ENCODE data around the gene AIFM1.

The AIFM1 gene

DNA sequence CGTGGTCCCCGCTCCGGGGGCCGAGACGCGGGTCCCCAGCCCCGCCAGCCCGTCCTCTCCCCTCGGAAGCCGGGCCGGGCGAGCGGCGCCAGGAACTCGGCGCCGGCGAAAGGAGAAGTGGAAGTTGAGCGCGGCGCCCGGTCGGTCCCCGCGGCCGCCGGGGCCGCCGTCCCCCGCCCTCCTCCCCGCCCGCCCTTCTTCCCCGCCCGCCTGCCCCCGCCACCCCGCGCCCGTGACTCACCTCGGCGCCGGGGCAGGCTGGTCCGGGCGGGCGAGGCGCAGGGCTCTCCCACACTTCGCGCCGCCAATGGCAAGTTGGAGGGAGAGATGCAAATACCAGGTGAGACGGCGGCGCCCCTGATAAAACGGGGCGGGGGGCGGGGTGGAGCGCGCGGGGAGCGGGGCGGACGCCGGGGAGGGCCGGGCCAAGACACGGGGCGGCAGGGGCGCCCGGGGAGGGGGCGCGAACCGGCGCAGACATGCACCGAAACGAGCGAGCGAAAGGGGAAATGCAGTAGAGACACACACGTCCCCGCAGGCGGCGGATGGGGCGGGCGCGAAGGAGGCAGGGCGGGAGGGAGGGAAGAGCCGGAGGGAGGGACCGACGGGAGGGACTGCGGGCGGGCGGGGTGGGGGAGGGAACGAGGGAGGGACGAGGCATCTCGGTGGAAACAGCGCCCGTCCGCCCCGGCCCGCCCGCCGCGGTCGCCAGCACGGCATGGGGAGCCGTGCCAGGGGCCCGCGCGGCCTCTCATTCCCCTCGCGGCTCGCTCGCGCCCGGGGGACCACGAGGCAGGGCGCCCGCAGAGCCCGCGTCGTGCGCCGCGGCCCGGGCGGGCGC, 55.0 kb downstream of the AIFM1 start, which contains the start of gene ELF4:
Gene ELF4, minus strand, starts transcription at position 119 of the 841 bp plus-strand sequence. CDS start 29,167 bp downstream, outside the sequence.
- intact Hi-C loops (cut with DNase I; ENCODE audit: low total_unique reads): loop anchor here (5.0 kb wide), 1 partner anchor 67 kb away; no protein-coding TSS in a partner anchor
- Histone ChIP-seq H3K9me3 (no peaks in the 10 kb centered on the region), H3K27me3 (no peaks in the 10 kb centered on the region), H3K4me3 (peak within 1 kb of the TSS; percentile 84 to 90), H3K27ac (peak within 1 kb of the TSS; percentile 96 to 98), H3K4me1 (peaks cover 0 to 43% (median 18%) of the 10 kb centered on the region in 4 donors), H3K36me3 (no peaks in the 10 kb centered on the region)
- TF ChIP-seq, protein P1, sequence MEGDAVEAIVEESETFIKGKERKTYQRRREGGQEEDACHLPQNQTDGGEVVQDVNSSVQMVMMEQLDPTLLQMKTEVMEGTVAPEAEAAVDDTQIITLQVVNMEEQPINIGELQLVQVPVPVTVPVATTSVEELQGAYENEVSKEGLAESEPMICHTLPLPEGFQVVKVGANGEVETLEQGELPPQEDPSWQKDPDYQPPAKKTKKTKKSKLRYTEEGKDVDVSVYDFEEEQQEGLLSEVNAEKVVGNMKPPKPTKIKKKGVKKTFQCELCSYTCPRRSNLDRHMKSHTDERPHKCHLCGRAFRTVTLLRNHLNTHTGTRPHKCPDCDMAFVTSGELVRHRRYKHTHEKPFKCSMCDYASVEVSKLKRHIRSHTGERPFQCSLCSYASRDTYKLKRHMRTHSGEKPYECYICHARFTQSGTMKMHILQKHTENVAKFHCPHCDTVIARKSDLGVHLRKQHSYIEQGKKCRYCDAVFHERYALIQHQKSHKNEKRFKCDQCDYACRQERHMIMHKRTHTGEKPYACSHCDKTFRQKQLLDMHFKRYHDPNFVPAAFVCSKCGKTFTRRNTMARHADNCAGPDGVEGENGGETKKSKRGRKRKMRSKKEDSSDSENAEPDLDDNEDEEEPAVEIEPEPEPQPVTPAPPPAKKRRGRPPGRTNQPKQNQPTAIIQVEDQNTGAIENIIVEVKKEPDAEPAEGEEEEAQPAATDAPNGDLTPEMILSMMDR (IDR thresholded peaks at IDR 0.05): no peak
- peak in 1 of 2 donors; percentile 71 for DNase-seq

DNA sequence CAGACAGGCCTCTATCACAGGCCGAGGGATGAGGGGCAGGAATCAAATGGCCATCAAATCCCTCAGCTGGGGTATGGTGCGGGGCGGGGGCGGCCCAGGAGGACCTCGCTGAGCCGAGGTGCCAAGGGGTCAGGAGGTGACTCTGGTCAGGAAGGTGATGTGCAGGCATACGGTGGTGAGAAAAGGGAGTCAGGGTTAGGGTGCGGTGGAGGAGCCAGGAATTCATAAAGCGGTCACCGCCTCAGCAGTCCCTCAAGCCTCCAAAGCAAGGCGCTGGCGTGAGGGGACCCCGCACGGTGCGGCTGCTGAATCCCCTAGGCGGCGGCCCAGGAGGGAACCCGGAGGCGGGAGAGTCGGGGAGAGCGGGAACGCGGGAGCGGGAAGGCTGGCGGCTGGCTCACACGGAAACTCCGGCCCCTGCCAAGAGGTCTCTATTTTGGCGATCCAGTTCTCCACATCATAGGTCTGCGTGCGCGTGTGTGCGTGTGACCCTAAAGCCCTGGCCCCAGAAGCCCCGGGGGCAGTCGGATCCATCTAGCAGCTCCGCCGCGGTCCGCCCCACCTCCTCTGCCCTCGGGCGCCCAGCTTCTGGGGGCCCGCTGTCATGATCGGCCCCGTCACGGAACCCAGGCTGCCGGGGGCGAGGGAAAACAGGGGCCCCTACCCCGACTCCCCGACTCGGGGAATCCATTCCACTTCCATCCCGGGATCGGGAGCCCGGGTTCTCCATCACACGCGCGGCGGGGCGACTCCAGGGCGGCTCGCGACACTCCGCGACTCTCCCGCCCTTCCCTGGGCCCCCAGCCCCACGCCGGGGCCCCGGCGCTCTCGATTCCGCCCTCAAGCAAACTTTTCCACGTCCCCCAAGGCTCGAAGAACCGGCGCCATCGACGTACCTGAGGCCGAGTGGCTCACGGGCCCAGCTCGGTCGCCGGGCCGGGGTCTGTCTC, 55.9 kb downstream of the AIFM1 start:
- no peaks in the 10 kb centered on the region for H3K36me3 ChIP-seq
- intact Hi-C loops (cut with DNase I; ENCODE audit: low total_unique reads): loop anchor here (5.0 kb wide), 1 partner anchor 68 kb away; no protein-coding TSS in a partner anchor
- H3K27ac ChIP-seq: peak overlapping the region; percentile 96 to 98
- peaks cover 0 to 52% (median 18%) of the 10 kb centered on the region in 4 donors for H3K4me1 ChIP-seq
- peak in 1 of 2 donors; percentile 73 for DNase-seq
- H3K27me3 ChIP-seq: no peaks in the 10 kb centered on the region
- TF ChIP-seq, protein P1 (IDR thresholded peaks at IDR 0.05): no peak
- peak overlapping the region; percentile 84 to 90 for H3K4me3 ChIP-seq
- no peaks in the 10 kb centered on the region for H3K9me3 ChIP-seq

DNA sequence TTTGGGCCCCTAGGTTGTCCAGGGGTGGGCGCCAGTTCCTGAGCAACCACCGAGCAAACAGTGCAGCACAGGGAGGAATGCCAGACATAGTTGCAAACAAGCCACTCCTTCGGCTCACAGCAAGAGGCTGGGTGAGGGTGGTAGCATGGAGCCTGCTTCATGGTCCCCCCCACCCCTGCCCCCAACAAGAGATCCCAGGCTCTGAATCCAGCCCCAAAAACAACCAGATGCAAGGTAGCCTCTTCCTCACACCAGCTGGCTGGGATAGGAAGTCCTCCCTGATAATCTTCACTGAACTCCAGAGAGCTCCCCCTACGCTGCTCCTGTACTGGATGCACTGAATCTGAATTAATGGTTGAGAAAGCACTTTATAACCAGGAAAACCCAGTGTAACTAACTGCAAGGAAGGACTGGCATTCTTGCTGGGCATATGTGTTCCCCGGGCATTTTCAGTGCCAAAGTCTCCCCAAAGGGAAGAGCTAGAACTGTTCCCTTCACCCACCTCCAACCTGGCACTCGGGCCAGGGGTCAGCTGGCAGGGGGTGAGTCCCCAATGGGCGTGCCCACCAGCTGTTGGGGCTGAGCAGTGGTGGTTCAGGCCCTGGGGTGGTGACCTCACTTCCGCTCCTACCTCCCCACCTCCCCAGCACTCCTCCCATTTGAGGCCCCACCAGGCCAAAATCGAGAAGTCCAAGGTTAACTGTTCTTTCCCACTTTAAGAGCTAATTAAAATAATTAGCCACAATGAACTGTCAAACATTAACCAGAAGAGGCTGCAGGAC, 56.8 kb downstream of the AIFM1 start:
- Histone ChIP-seq H3K27ac (peak overlapping the region; percentile 96 to 98), H3K27me3 (no peaks in the 10 kb centered on the region), H3K36me3 (no peaks in the 10 kb centered on the region), H3K4me1 (peaks cover 0 to 57% (median 18%) of the 10 kb centered on the region in 4 donors), H3K4me3 (peak overlapping the region; percentile 84 to 90), H3K9me3 (no peaks in the 10 kb centered on the region)
- peak; percentile 51 to 69 for DNase-seq
- TF ChIP-seq, protein P1 (IDR thresholded peaks at IDR 0.05): no peak
- intact Hi-C loops (cut with DNase I; ENCODE audit: low total_unique reads): no loop called here

DNA sequence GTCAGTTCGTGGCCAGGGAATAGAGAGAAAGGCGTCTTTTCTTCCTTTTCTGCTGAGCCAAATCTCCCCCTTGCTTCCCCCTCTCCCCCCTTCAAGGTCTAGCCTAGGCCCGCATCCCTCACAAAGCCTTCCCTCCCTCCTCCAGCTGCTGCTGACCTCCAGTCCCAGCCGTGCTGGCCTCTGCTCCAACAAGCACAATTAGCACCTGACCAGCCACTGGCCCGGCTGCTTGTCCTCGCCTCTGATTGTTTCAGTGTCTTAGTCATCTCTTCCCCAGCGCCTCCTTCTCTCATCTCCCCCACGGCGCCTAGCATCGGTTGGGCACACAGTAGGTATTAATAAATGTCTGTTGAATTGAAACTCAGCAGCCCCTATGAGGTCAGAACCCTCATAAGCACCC, 59.6 kb downstream of the AIFM1 start:
- Histone ChIP-seq H3K27me3 (no peaks in the 10 kb centered on the region), H3K9me3 (no peaks in the 10 kb centered on the region), H3K4me3 (no peak overlapping the region), H3K36me3 (no peaks in the 10 kb centered on the region), H3K27ac (peak overlapping the region; percentile 22 to 49), H3K4me1 (peaks cover 0 to 56% (median 18%) of the 10 kb centered on the region in 4 donors)
- intact Hi-C loops (cut with DNase I; ENCODE audit: low total_unique reads): no loop called here
- TF ChIP-seq, protein P1 (IDR thresholded peaks at IDR 0.05): no peak
- peak; percentile 49 to 74 for DNase-seq

DNA sequence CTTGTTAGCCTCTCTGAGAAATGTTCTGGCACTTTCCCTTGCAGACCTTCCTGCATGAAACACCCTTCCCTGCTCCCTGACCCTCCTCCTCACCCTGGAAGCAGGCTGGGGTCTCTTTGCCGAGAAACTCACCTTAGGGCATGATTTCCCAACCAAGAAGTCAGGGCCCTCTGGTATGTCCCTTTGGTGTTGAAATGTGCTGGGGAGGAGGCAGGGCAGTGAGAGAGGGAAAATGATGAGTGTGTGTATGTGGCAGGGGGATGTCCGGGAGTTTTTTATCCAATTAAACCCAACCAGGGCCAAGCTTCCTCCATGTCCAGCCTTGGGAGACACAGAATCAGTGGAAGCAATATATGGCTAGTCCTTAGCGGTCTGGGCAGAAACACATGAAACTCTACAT, 60.4 kb downstream of the AIFM1 start:
- intact Hi-C loops (cut with DNase I; ENCODE audit: low total_unique reads): no loop called here

More for the DNA sequence above, 60.4 kb downstream of the AIFM1 start:
- Histone ChIP-seq H3K27me3 (no peaks in the 10 kb centered on the region), H3K4me1 (peaks cover 0 to 63% (median 18%) of the 10 kb centered on the region in 4 donors), H3K4me3 (no peak overlapping the region), H3K36me3 (no peaks in the 10 kb centered on the region), H3K27ac (peak overlapping the region in 1 of 2 donors; percentile 49), H3K9me3 (no peaks in the 10 kb centered on the region)
- DNase-seq: no peak
- TF ChIP-seq, protein P1 (IDR thresholded peaks at IDR 0.05): no peak
